Mesenchymal stem cell (in vitro differentiated cells and primary cell): ENCODE results near the gene EARS2.

ENCODE experiments used
- DNase-seq: peaks from one replicate; pipeline ENCODE4 v3.0.0-alpha.2; 2013
- H2AFZ ChIP-seq: one replicate; pipeline ENCODE4 v1.6.1; 2013; ENCODE audit warnings: low read depth, mild to moderate bottlenecking, control low read depth, inconsistent platforms, low read length, moderate library complexity
- H2AK5ac ChIP-seq: 2 replicates; pipeline ENCODE4 v1.6.1; 2013; ENCODE audit warnings: low read length, moderate library complexity, mild to moderate bottlenecking, inconsistent platforms; ENCODE audit not compliant: severe bottlenecking
- H2BK120ac ChIP-seq: one replicate; pipeline ENCODE4 v1.6.1; 2013; ENCODE audit warnings: low read depth, mild to moderate bottlenecking, inconsistent platforms, low read length, moderate library complexity
- H2BK12ac ChIP-seq, 2 experiments: one replicate each; pipeline ENCODE4 v1.6.1; 2013; ENCODE audit warnings: inconsistent platforms in 2 of 2, low read length in 2 of 2, mild to moderate bottlenecking in 2 of 2, moderate library complexity in 2 of 2, control low read depth in 1 of 2
- H2BK15ac ChIP-seq: one replicate; pipeline ENCODE4 v1.6.1; 2013; ENCODE audit warnings: mild to moderate bottlenecking, low read depth, inconsistent platforms; ENCODE audit not compliant: poor library complexity, severe bottlenecking
- H2BK5ac ChIP-seq: 2 replicates; pipeline ENCODE4 v1.6.1; 2013; ENCODE audit warnings: low read depth, mild to moderate bottlenecking, low read length, control low read depth, inconsistent platforms; ENCODE audit not compliant: poor library complexity, severe bottlenecking
- H3K14ac ChIP-seq, 2 experiments: one replicate each; pipeline ENCODE4 v1.6.1; 2013; ENCODE audit warnings: inconsistent platforms in 2 of 2, low read length in 2 of 2, control low read depth in 1 of 2, mild to moderate bottlenecking in 1 of 2, moderate library complexity in 1 of 2
- H3K18ac ChIP-seq, 2 experiments: one replicate each; pipeline ENCODE4 v1.6.1; 2013; ENCODE audit warnings: inconsistent platforms in 2 of 2, low read length in 2 of 2, control low read depth in 1 of 2, low read depth in 1 of 2, mild to moderate bottlenecking in 1 of 2
- H3K23ac ChIP-seq, 2 experiments: one replicate each; pipeline ENCODE4 v1.6.1; 2013; ENCODE audit warnings: inconsistent platforms in 2 of 2, low read length in 2 of 2, mild to moderate bottlenecking in 2 of 2, moderate library complexity in 2 of 2, control low read depth in 1 of 2
- H3K27ac ChIP-seq: 2 replicates; pipeline ENCODE4 v1.5.1; 2013; ENCODE audit warnings: mild to moderate bottlenecking, moderate library complexity, low read length, control low read depth, inconsistent platforms; ENCODE audit not compliant: poor library complexity, severe bottlenecking
- H3K27me3 ChIP-seq, 2 experiments: 2 replicates each; pipeline versions ENCODE4 v1.6.1 to v1.7.0; 2013; ENCODE audit warnings: low read length in 2 of 2, mild to moderate bottlenecking in 2 of 2, moderate library complexity in 2 of 2, control low read depth in 1 of 2, inconsistent platforms in 1 of 2; ENCODE audit not compliant: control insufficient read depth in 1 of 2, insufficient read depth in 1 of 2
- H3K36me3 ChIP-seq, 2 experiments: 2 replicates each; pipeline versions ENCODE4 v1.6.1 to v1.7.0; 2013; ENCODE audit warnings: low read length in 2 of 2, control low read depth in 1 of 2, inconsistent platforms in 1 of 2, low read depth in 1 of 2, mild to moderate bottlenecking in 1 of 2; ENCODE audit not compliant: insufficient read depth in 2 of 2, control insufficient read depth in 1 of 2
- H3K4ac ChIP-seq, 2 experiments: one replicate each; pipeline ENCODE4 v1.6.1; 2013; ENCODE audit warnings: inconsistent platforms in 2 of 2, low read length in 2 of 2, mild to moderate bottlenecking in 2 of 2, moderate library complexity in 2 of 2, control low read depth in 1 of 2, low read depth in 1 of 2
- H3K4me1 ChIP-seq: 2 replicates; pipeline ENCODE4 v1.6.1; 2013; ENCODE audit warnings: low read depth, low read length, control low read depth; ENCODE audit not compliant: control insufficient read depth, insufficient read depth
- H3K4me2 ChIP-seq: 2 replicates; pipeline ENCODE4 v1.6.1; 2013; ENCODE audit warnings: low read length, mild to moderate bottlenecking, inconsistent platforms; ENCODE audit not compliant: poor library complexity, severe bottlenecking
- H3K4me3 ChIP-seq, 2 experiments: 2 replicates each; pipeline versions ENCODE4 v1.5.1 to v1.7.0; 2013; ENCODE audit warnings: low read length in 2 of 2, mild to moderate bottlenecking in 2 of 2, control low read depth in 1 of 2, low read depth in 1 of 2; ENCODE audit not compliant: insufficient read depth in 1 of 2
- H3K79me1 ChIP-seq: replicated peaks from 2 replicates; pipeline ENCODE4 v1.6.1; 2013; ENCODE audit warnings: mild to moderate bottlenecking, control low read depth, low read length, inconsistent platforms; ENCODE audit not compliant: poor library complexity, severe bottlenecking
- H3K9ac ChIP-seq: 2 replicates; pipeline ENCODE4 v1.7.0; 2013; ENCODE audit warnings: mild to moderate bottlenecking, low read length, moderate library complexity
- H3K9me3 ChIP-seq: 2 replicates; pipeline ENCODE4 v1.7.0; 2013; ENCODE audit warnings: mild to moderate bottlenecking, low read length; ENCODE audit not compliant: control insufficient read depth
- H4K8ac ChIP-seq: one replicate; pipeline ENCODE4 v1.6.1; 2013; ENCODE audit warnings: inconsistent platforms, mild to moderate bottlenecking, low read length, moderate library complexity
- H4K91ac ChIP-seq: one replicate; pipeline ENCODE4 v1.6.1; 2013; ENCODE audit warnings: mild to moderate bottlenecking, low read length, inconsistent platforms
- WGBS: methylation state at CpG from one replicate; pipeline ENCODE4 v1.1.7; 2013; ENCODE audit warnings: mixed read lengths; 5-methylcytosine and 5-hydroxymethylcytosine counted together

Gene EARS2

GRCh38 chr16:23499801-23500200 lies 57.3 kb downstream of the EARS2 start:
- peaks cover 31% of the 10 kb centered on the region for H3K4me1 ChIP-seq
- no peak overlapping the region for H3K4me2 ChIP-seq
- H3K4ac ChIP-seq, result no peak overlapping the region
- H4K8ac ChIP-seq, result no peak overlapping the region
- H3K14ac ChIP-seq, result no peak overlapping the region
- DNase-seq, result no peak
- no peak overlapping the region for H2BK120ac ChIP-seq
- H3K9ac ChIP-seq, result no peak overlapping the region
- H2BK5ac ChIP-seq, result no peak overlapping the region
- no peak overlapping the region for H3K18ac ChIP-seq
- no peak overlapping the region for H3K23ac ChIP-seq
- no peak overlapping the region for H3K27ac ChIP-seq
- 74% methylated on average over 6 of the region's 7 CpGs for WGBS
- no peaks in the 10 kb centered on the region for H3K9me3 ChIP-seq
- no peak overlapping the region for H4K91ac ChIP-seq
- peaks cover 14 to 19% of the 10 kb centered on the region in 2 experiments for H3K36me3 ChIP-seq
- H3K79me1 ChIP-seq, result peaks cover 7% of the 10 kb centered on the region
- no peak overlapping the region for H2AK5ac ChIP-seq
- no peaks in the 10 kb centered on the region for H3K27me3 ChIP-seq
- no peak overlapping the region for H2BK12ac ChIP-seq
- H2AFZ ChIP-seq, result no peak overlapping the region
- no peak overlapping the region for H2BK15ac ChIP-seq
- H3K4me3 ChIP-seq, result no peak overlapping the region

- peak overlapping the region; percentile 13 for H2BK15ac ChIP-seq
- no peak overlapping the region for H3K4me2 ChIP-seq
- no peak overlapping the region for H3K4me3 ChIP-seq
- H3K36me3 ChIP-seq, result peaks cover 22 to 28% of the 10 kb centered on the region in 2 experiments
- H2BK12ac ChIP-seq, result no peak overlapping the region
- H3K79me1 ChIP-seq, result peaks cover 15% of the 10 kb centered on the region
- no peak overlapping the region for H2AFZ ChIP-seq
- no peak overlapping the region for H3K27ac ChIP-seq
- no peak overlapping the region for H4K91ac ChIP-seq
- no peak overlapping the region for H3K14ac ChIP-seq
- no peak overlapping the region for H2BK5ac ChIP-seq
- over 99% methylated on average over 11 of the region's 11 CpGs for WGBS
- peaks cover 31% of the 10 kb centered on the region for H3K4me1 ChIP-seq
- no peak overlapping the region for H2AK5ac ChIP-seq
- no peak overlapping the region for H3K23ac ChIP-seq
- no peak overlapping the region for H3K18ac ChIP-seq
- DNase-seq, result no peak
- H3K9me3 ChIP-seq, result no peaks in the 10 kb centered on the region
- no peaks in the 10 kb centered on the region for H3K27me3 ChIP-seq
- H3K4ac ChIP-seq, result no peak overlapping the region
- H2BK120ac ChIP-seq, result no peak overlapping the region
- H4K8ac ChIP-seq, result no peak overlapping the region
- no peak overlapping the region for H3K9ac ChIP-seq
These were observed 58.3 kb downstream of the EARS2 start for GRCh38 chr16:23498863-23499262.

DNA sequence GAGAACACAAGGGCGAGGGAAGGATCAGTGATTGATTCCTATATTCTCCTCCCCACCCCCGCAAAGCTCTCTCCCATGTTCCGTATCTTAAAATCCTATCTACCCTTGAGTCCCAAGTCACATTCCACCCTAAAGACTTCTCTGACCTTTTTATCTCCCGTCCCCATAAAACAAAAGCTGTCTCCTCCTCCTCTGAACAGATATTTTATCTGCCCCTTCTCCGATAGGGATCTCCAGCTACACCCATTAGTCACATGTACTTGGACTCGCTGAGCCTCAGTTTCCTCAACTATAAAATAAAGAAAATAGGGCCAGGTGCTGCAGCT lies 59.6 kb downstream of the EARS2 start:
- peak overlapping the region; percentile 76 for H2AK5ac ChIP-seq
- H3K27ac ChIP-seq, result peak overlapping the region; percentile 83
- no peak overlapping the region for H3K18ac ChIP-seq
- H4K91ac ChIP-seq, result no peak overlapping the region
- H3K36me3 ChIP-seq, result peaks cover 35 to 41% of the 10 kb centered on the region in 2 experiments
- no peak overlapping the region for H2BK15ac ChIP-seq
- no peak overlapping the region for H2BK5ac ChIP-seq
- H2BK120ac ChIP-seq, result no peak overlapping the region
- no peak overlapping the region for H3K23ac ChIP-seq
- H4K8ac ChIP-seq, result no peak overlapping the region
- peaks cover 40% of the 10 kb centered on the region for H3K4me1 ChIP-seq
- H3K27me3 ChIP-seq, result no peaks in the 10 kb centered on the region
- H2BK12ac ChIP-seq, result no peak overlapping the region
- DNase-seq, result no peak
- H3K9me3 ChIP-seq, result no peaks in the 10 kb centered on the region
- H3K9ac ChIP-seq, result peak overlapping the region; percentile 84
- peaks cover 27% of the 10 kb centered on the region for H3K79me1 ChIP-seq
- H2AFZ ChIP-seq, result no peak overlapping the region
- 94% methylated on average over 6 of the region's 6 CpGs for WGBS
- no peak overlapping the region for H3K4ac ChIP-seq
- H3K14ac ChIP-seq, result no peak overlapping the region
- H3K4me2 ChIP-seq, result peak overlapping the region; percentile 5
- H3K4me3 ChIP-seq, result peak overlapping the region in 1 of 2 experiments; percentile 65

DNA sequence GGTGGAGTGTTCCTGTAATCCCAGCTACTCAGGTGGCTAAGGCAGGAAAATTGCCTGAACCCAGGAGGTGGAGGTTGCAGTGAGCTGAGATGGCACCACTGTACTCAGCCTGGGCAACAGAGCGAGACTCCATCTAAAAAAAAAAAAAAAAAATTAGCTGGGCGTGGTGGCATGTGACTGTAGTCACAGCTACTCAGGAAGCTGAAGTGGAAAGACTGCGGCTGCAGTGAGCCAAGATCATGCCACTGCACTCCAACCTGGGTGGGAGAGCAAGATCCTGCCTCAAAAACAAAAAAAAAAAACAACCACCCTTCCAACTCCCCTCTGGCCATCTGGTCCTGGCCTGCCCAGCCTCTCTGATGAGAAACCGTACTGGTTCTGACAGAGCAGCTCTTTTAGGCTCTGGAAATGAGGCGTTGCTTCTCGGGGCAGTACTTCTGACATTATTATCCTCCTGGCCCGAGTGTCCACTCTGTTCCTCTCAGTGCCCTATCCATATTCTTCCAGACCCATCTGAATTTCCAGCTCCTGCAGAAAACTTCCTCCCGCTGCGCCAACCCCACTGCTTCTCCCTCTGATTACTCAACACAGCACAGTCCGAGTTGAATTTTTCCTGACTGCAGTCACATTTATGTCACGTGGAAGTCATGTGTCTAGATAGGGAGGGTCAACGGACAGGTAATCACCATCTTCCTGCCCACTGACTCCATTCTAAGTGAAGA lies 60.2 kb downstream of the EARS2 start:
- Histone ChIP-seq H2BK15ac (no peak overlapping the region), H3K4me1 (peaks cover 44% of the 10 kb centered on the region), H2BK12ac (no peak overlapping the region), H3K9ac (peak overlapping the region; percentile 84), H3K18ac (no peak overlapping the region), H3K36me3 (peaks cover 37 to 41% of the 10 kb centered on the region in 2 experiments), H3K4ac (no peak overlapping the region), H4K91ac (no peak overlapping the region), H3K23ac (no peak overlapping the region), H2BK120ac (no peak overlapping the region), H4K8ac (no peak overlapping the region), H3K79me1 (peaks cover 27% of the 10 kb centered on the region), H3K9me3 (no peaks in the 10 kb centered on the region), H2AFZ (no peak overlapping the region), H3K27ac (peak overlapping the region; percentile 83), H3K14ac (no peak overlapping the region), H2BK5ac (no peak overlapping the region), H3K4me3 (peak overlapping the region in 1 of 2 experiments; percentile 65), H3K27me3 (no peaks in the 10 kb centered on the region), H3K4me2 (peak overlapping the region; percentile 5), H2AK5ac (no peak overlapping the region)
- WGBS, result 78% methylated on average over 10 of the region's 12 CpGs
- DNase-seq, result peak; percentile 24
